ENCODE results near the gene SPDYE4.

Gene SPDYE4

GRCh38 chr17:8712698-8713097 lies 45.6 kb downstream of the SPDYE4 start:
- TF ChIP-seq CTCF (IDR thresholded peaks at IDR 0.05; ENCODE audit: low read depth, low read length), result no peak
- no peak for TF ChIP-seq MYC (IDR thresholded peaks at IDR 0.05; ENCODE audit: low read depth, low read length)
- TF ChIP-seq POLR2A (IDR thresholded peaks at IDR 0.05; ENCODE audit: extremely low read depth, insufficient read length), result no peak
- no peak for TF ChIP-seq MAX (IDR thresholded peaks at IDR 0.05; ENCODE audit: low read depth, low read length)
- DNase-seq (ENCODE audit: low read depth), result no peak
- no peak overlapping the region for H3K4me3 ChIP-seq (ENCODE audit: low read depth, low read length)

- TF ChIP-seq CTCF (IDR thresholded peaks at IDR 0.05; ENCODE audit: low read depth, low read length), result no peak
- no peak for TF ChIP-seq MAX (IDR thresholded peaks at IDR 0.05; ENCODE audit: low read depth, low read length)
- TF ChIP-seq MYC (IDR thresholded peaks at IDR 0.05; ENCODE audit: low read depth, low read length), result no peak
- no peak for TF ChIP-seq POLR2A (IDR thresholded peaks at IDR 0.05; ENCODE audit: extremely low read depth, insufficient read length)
- DNase-seq (ENCODE audit: low read depth), result no peak
These were observed 47.1 kb downstream of the SPDYE4 start for GRCh38 chr17:8711291-8711690.

GRCh38 chr17:8710813-8711212 lies 47.5 kb downstream of the SPDYE4 start:
- no peak overlapping the region for H3K4me3 ChIP-seq (ENCODE audit: low read depth, low read length)
- TF ChIP-seq CTCF (IDR thresholded peaks at IDR 0.05; ENCODE audit: low read depth, low read length) (no peak), MYC (IDR thresholded peaks at IDR 0.05; ENCODE audit: low read depth, low read length) (no peak), MAX (IDR thresholded peaks at IDR 0.05; ENCODE audit: low read depth, low read length) (no peak), POLR2A (IDR thresholded peaks at IDR 0.05; ENCODE audit: extremely low read depth, insufficient read length) (no peak)
- no peak for DNase-seq (ENCODE audit: low read depth)

More at GRCh38 chr17:8711291-8711690, 47.1 kb downstream of the SPDYE4 start:
- H3K4me3 ChIP-seq (ENCODE audit: low read depth, low read length), result no peak overlapping the region

- H3K4me3 ChIP-seq (ENCODE audit: low read depth, low read length), result no peak overlapping the region
- DNase-seq (ENCODE audit: low read depth), result no peak
- no peak for TF ChIP-seq MAX (IDR thresholded peaks at IDR 0.05; ENCODE audit: low read depth, low read length)
- no peak for TF ChIP-seq MYC (IDR thresholded peaks at IDR 0.05; ENCODE audit: low read depth, low read length)
- no peak for TF ChIP-seq POLR2A (IDR thresholded peaks at IDR 0.05; ENCODE audit: extremely low read depth, insufficient read length)
- no peak for TF ChIP-seq CTCF (IDR thresholded peaks at IDR 0.05; ENCODE audit: low read depth, low read length)
These were observed 49.3 kb downstream of the SPDYE4 start for GRCh38 chr17:8709006-8709405.

- DNase-seq (ENCODE audit: low read depth), result no peak
- TF ChIP-seq MAX (IDR thresholded peaks at IDR 0.05; ENCODE audit: low read depth, low read length), result no peak
- TF ChIP-seq CTCF (IDR thresholded peaks at IDR 0.05; ENCODE audit: low read depth, low read length), result no peak
- no peak for TF ChIP-seq MYC (IDR thresholded peaks at IDR 0.05; ENCODE audit: low read depth, low read length)
- TF ChIP-seq POLR2A (IDR thresholded peaks at IDR 0.05; ENCODE audit: extremely low read depth, insufficient read length), result no peak
- H3K4me3 ChIP-seq (ENCODE audit: low read depth, low read length), result no peak overlapping the region
These were observed 50.3 kb downstream of the SPDYE4 start for GRCh38 chr17:8708025-8708461.
